Panc1 (cell line): ENCODE measurements around the gene ZNF844. TPM values are rescaled to one million over a fixed set of nuclear protein-coding genes. Genes with fewer than 3 reads are reported as not detected.

ENCODE experiments used
- ATAC-seq: fragments of 200-7000 bp; cut with Tn5 transposase; 2 replicates; pipeline ENCODE4 v1.9.1; 2020; ENCODE audit warnings: mild to moderate bottlenecking, moderate library complexity
- BruUV-seq: library from RNA; stranded (reverse); fragments of 400-500 nt; replicated peaks from 2 replicates; lab custom pipeline; 2021; lab: Mats Ljungman, UMichigan
- CTCF ChIA-PET: fragments of 300-600 bp; sonication (Branson Sonifier 250); formaldehyde crosslinking; loops from one replicate; lab custom pipeline; 2022; ENCODE audit warnings: antibody characterized with exemption; lab: Charles Lee
- POLR2A ChIA-PET: fragments of 300-600 bp; sonication (Branson Sonifier 250); formaldehyde crosslinking; loops from one replicate; lab custom pipeline; 2022; ENCODE audit warnings: antibody characterized with exemption; lab: Charles Lee
- DNase-seq: peaks from one replicate; pipeline ENCODE4 v3.0.0-alpha.2; 2010; ENCODE audit warnings: low read depth, low spot score
- H3K27ac ChIP-seq: 2 replicates; pipeline ENCODE4 v1.5.1; 2011; ENCODE audit warnings: mild to moderate bottlenecking, low read length, inconsistent platforms
- H3K27me3 ChIP-seq: fragments of 200-500 bp; sonication (Bioruptor generic); 2 replicates; pipeline ENCODE4 v1.6.0; 2014; ENCODE audit warnings: low read length, inconsistent platforms; ENCODE audit not compliant: control insufficient read depth, insufficient read depth
- H3K36me3 ChIP-seq: fragments of 200-500 bp; sonication (Bioruptor generic); 2 replicates; pipeline ENCODE4 v1.5.1; 2014; ENCODE audit warnings: inconsistent platforms, mild to moderate bottlenecking, low read length, moderate library complexity; ENCODE audit not compliant: control insufficient read depth, insufficient read depth
- H3K4me1 ChIP-seq: 2 replicates; pipeline ENCODE4 v1.5.1; 2011; ENCODE audit warnings: inconsistent platforms, mild to moderate bottlenecking, low read length, moderate library complexity; ENCODE audit not compliant: control insufficient read depth, insufficient read depth
- H3K4me3 ChIP-seq, 2 experiments: 2 replicates each; pipeline ENCODE4 v1.5.1; 2011 to 2012; ENCODE audit warnings: low read depth in 2 of 2, low read length in 2 of 2, mild to moderate bottlenecking in 2 of 2, inconsistent platforms in 1 of 2, moderate library complexity in 1 of 2
- H3K9me3 ChIP-seq: fragments of 200-500 bp; sonication (Bioruptor generic); 2 replicates; pipeline ENCODE4 v1.5.1; 2014; ENCODE audit warnings: low read depth, mild to moderate bottlenecking, inconsistent platforms, low read length, moderate library complexity; ENCODE audit not compliant: control insufficient read depth, insufficient read depth
- CTCF ChIP-seq: fragments of 450-650 bp; IDR thresholded peaks from 2 replicates; pipeline ENCODE4 v1.5.1; 2017; ENCODE audit warnings: mild to moderate bottlenecking
- POLR2AphosphoS5 ChIP-seq: IDR thresholded peaks from 2 replicates; pipeline ENCODE4 v1.6.1; 2012; ENCODE audit warnings: mild to moderate bottlenecking, low read depth, low read length, moderate library complexity
- REST ChIP-seq, 2 experiments: IDR thresholded peaks; 2 replicates each; pipeline ENCODE4 v1.6.1; 2011 to 2012; ENCODE audit warnings: low read depth in 2 of 2, control low read depth in 1 of 2, low read length in 1 of 2, mild to moderate bottlenecking in 1 of 2, moderate library complexity in 1 of 2; ENCODE audit not compliant: insufficient read depth in 1 of 2
- SIN3A ChIP-seq: IDR thresholded peaks from 2 replicates; pipeline ENCODE4 v1.6.1; 2012; ENCODE audit warnings: low read depth, mild to moderate bottlenecking, low read length, moderate library complexity, borderline replicate concordance; ENCODE audit not compliant: insufficient read depth
- TCF7L2 ChIP-seq: IDR thresholded peaks from 2 replicates; pipeline ENCODE4 v1.6.1; 2011; ENCODE audit warnings: mild to moderate bottlenecking, low read depth, low read length, inconsistent platforms
- in situ Hi-C: cut with HindIII; loops from 2 replicates; pipeline ENCODE4 v1.10.0; 2016; ENCODE audit warnings: low sequenced_read_pairs, low pct_unique_long_range_greater_than_20kb
- intact Hi-C: fragments of 100-400 bp; cut with micrococcal nuclease; formaldehyde crosslinking; loops from one replicate; pipeline ENCODE4 v1.10.0; 2022; ENCODE audit not compliant: unreplicated experiment
- total RNA-seq: library from RNA; stranded (reverse); gene quantifications from one replicate; pipeline ENCODE4 v1.2.1, GENCODE V29; 2021; ENCODE audit not compliant: unreplicated experiment

ZNF844 gene
- total RNA-seq, 1 experiment from 2014 or later = 8.6 TPM

- Histone ChIP-seq H3K27ac (peak overlapping the region; percentile 84), H3K4me3 (peak overlapping the region; percentile 69 to 70), H3K9me3 (no peaks in the 10 kb centered on the region), H3K4me1 (peaks cover 4% of the 10 kb centered on the region; the same call in 1 of the 2 replicates), H3K36me3 (no peaks in the 10 kb centered on the region), H3K27me3 (no peaks in the 10 kb centered on the region)
- in situ Hi-C loops (no loop called here), intact Hi-C loops (no loop called here)
- ChIA-PET CTCF (no interaction called here), POLR2A (interaction anchor here (0.6 kb wide), 1 partner anchor 11 kb away, joined by 3 read pairs; no protein-coding TSS in a partner anchor)
- ATAC-seq (no peak), DNase-seq (no peak)
- TF ChIP-seq CTCF = no peak
- TF ChIP-seq SIN3A = no peak
- TF ChIP-seq REST (IDR thresholded peaks at IDR 0.05; ENCODE audit: insufficient read depth in 1 of 2, low read depth in 2 of 2, low read length in 1 of 2) = no peak
- TF ChIP-seq TCF7L2 = no peak
- TF ChIP-seq POLR2AphosphoS5 = no peak
- BruUV-seq = TSS peak; percentile 92
Observed at GRCh38 chr19:12034198-12034597, 30.3 kb upstream of the ZNF844 start.

GRCh38 chr19:12034620-12035019 is 29.9 kb upstream of the ZNF844 start:
- ChIA-PET CTCF (interaction anchor here (0.9 to 1.0 kb wide), 2 partner anchors 106 to 237 kb away, joined by 3 read pairs; partner anchors contain the start of gene ZNF20), POLR2A (no interaction called here)
- Histone ChIP-seq H3K4me1 (peaks cover 4% of the 10 kb centered on the region; the same call in 1 of the 2 replicates), H3K36me3 (no peaks in the 10 kb centered on the region), H3K27ac (peak overlapping the region; percentile 84), H3K4me3 (peak overlapping the region; percentile 69 to 70), H3K27me3 (no peaks in the 10 kb centered on the region), H3K9me3 (no peaks in the 10 kb centered on the region)
- in situ Hi-C loops (no loop called here), intact Hi-C loops (no loop called here)
- ATAC-seq (no peak), DNase-seq (no peak)
- TF ChIP-seq POLR2AphosphoS5 = no peak
- no peak for TF ChIP-seq CTCF
- no peak for TF ChIP-seq REST (IDR thresholded peaks at IDR 0.05; ENCODE audit: insufficient read depth in 1 of 2, low read depth in 2 of 2, low read length in 1 of 2)
- TF ChIP-seq TCF7L2 = no peak
- TF ChIP-seq SIN3A = no peak
- no TSS peak for BruUV-seq
